ENCODE measurements around the gene RAB13.

The RAB13 gene

GRCh38 chr1:153945131-153945794 is 40.9 kb downstream of the RAB13 start:
- no peaks in the 10 kb centered on the region for H3K9me3 ChIP-seq (ENCODE audit: control insufficient read depth in 1 of 2, low read length in 2 of 2)
- H3K27me3 ChIP-seq (ENCODE audit: control insufficient read depth in 1 of 2, insufficient read depth in 2 of 2, low read length in 2 of 2) = no peaks in the 10 kb centered on the region

GRCh38 chr1:153944827-153945117 is 41.4 kb downstream of the RAB13 start:
- Histone ChIP-seq H3K9ac (ENCODE audit: low read depth in 1 of 2, low read length in 2 of 2) (peak overlapping the region; percentile 89 to 97), H3K4me1 (ENCODE audit: control insufficient read depth in 1 of 2, insufficient read depth in 2 of 2, low read length in 2 of 2) (peaks cover 22 to 23% of the 10 kb centered on the region in 2 donors), H3K27me3 (ENCODE audit: control insufficient read depth in 1 of 2, insufficient read depth in 2 of 2, low read length in 2 of 2) (no peaks in the 10 kb centered on the region), H3K36me3 (ENCODE audit: control insufficient read depth in 1 of 2, insufficient read depth in 2 of 2, low read length in 2 of 2) (peaks cover 26 to 55% of the 10 kb centered on the region in 2 donors), H3K27ac (ENCODE audit: low read depth, low read length) (peak overlapping the region; percentile 93), H3K4me3 (ENCODE audit: low read depth in 1 of 2, low read length in 2 of 2) (peak overlapping the region; percentile 80 to 95), H3K9me3 (ENCODE audit: control insufficient read depth in 1 of 2, low read length in 2 of 2) (no peaks in the 10 kb centered on the region)

More at GRCh38 chr1:153945131-153945794, 40.9 kb downstream of the RAB13 start:
- H3K27ac ChIP-seq (ENCODE audit: low read depth, low read length) = peak overlapping the region; percentile 93
- H3K4me1 ChIP-seq (ENCODE audit: control insufficient read depth in 1 of 2, insufficient read depth in 2 of 2, low read length in 2 of 2) = peaks cover 22 to 23% of the 10 kb centered on the region in 2 donors
- peak overlapping the region; percentile 80 to 95 for H3K4me3 ChIP-seq (ENCODE audit: low read depth in 1 of 2, low read length in 2 of 2)
- peak overlapping the region; percentile 89 to 97 for H3K9ac ChIP-seq (ENCODE audit: low read depth in 1 of 2, low read length in 2 of 2)
- H3K36me3 ChIP-seq (ENCODE audit: control insufficient read depth in 1 of 2, insufficient read depth in 2 of 2, low read length in 2 of 2) = peaks cover 30 to 55% of the 10 kb centered on the region in 2 donors

- H3K4me1 ChIP-seq (ENCODE audit: control insufficient read depth in 1 of 2, insufficient read depth in 2 of 2, low read length in 2 of 2) = peaks cover 22 to 23% of the 10 kb centered on the region in 2 donors
- peaks cover 26 to 57% of the 10 kb centered on the region in 2 donors for H3K36me3 ChIP-seq (ENCODE audit: control insufficient read depth in 1 of 2, insufficient read depth in 2 of 2, low read length in 2 of 2)
- no peaks in the 10 kb centered on the region for H3K27me3 ChIP-seq (ENCODE audit: control insufficient read depth in 1 of 2, insufficient read depth in 2 of 2, low read length in 2 of 2)
- no peaks in the 10 kb centered on the region for H3K9me3 ChIP-seq (ENCODE audit: control insufficient read depth in 1 of 2, low read length in 2 of 2)
- H3K9ac ChIP-seq (ENCODE audit: low read depth in 1 of 2, low read length in 2 of 2) = peak overlapping the region; percentile 89 to 97
- H3K4me3 ChIP-seq (ENCODE audit: low read depth in 1 of 2, low read length in 2 of 2) = peak overlapping the region; percentile 80 to 95
- no peak overlapping the region for H3K27ac ChIP-seq (ENCODE audit: low read depth, low read length)
Observed at GRCh38 chr1:153944005-153944826, 41.9 kb downstream of the RAB13 start.

- Histone ChIP-seq H3K27me3 (ENCODE audit: control insufficient read depth in 1 of 2, insufficient read depth in 2 of 2, low read length in 2 of 2) (no peaks in the 10 kb centered on the region), H3K36me3 (ENCODE audit: control insufficient read depth in 1 of 2, insufficient read depth in 2 of 2, low read length in 2 of 2) (peaks cover 17 to 50% of the 10 kb centered on the region in 2 donors), H3K4me1 (ENCODE audit: control insufficient read depth in 1 of 2, insufficient read depth in 2 of 2, low read length in 2 of 2) (peaks cover 22 to 23% of the 10 kb centered on the region in 2 donors), H3K9ac (ENCODE audit: low read depth in 1 of 2, low read length in 2 of 2) (no peak overlapping the region), H3K4me3 (ENCODE audit: low read depth in 1 of 2, low read length in 2 of 2) (no peak overlapping the region), H3K9me3 (ENCODE audit: control insufficient read depth in 1 of 2, low read length in 2 of 2) (no peaks in the 10 kb centered on the region), H3K27ac (ENCODE audit: low read depth, low read length) (no peak overlapping the region)
Observed at GRCh38 chr1:153942766-153943549, 43.2 kb downstream of the RAB13 start.

GRCh38 chr1:153941826-153942725 is 44.1 kb downstream of the RAB13 start:
- H3K4me3 ChIP-seq (ENCODE audit: low read depth in 1 of 2, low read length in 2 of 2) = no peak overlapping the region
- H3K9ac ChIP-seq (ENCODE audit: low read depth in 1 of 2, low read length in 2 of 2) = no peak overlapping the region
- H3K4me1 ChIP-seq (ENCODE audit: control insufficient read depth in 1 of 2, insufficient read depth in 2 of 2, low read length in 2 of 2) = peaks cover 21% of the 10 kb centered on the region in 2 donors
- no peaks in the 10 kb centered on the region for H3K9me3 ChIP-seq (ENCODE audit: control insufficient read depth in 1 of 2, low read length in 2 of 2)
- no peak overlapping the region for H3K27ac ChIP-seq (ENCODE audit: low read depth, low read length)
- no peaks in the 10 kb centered on the region for H3K27me3 ChIP-seq (ENCODE audit: control insufficient read depth in 1 of 2, insufficient read depth in 2 of 2, low read length in 2 of 2)
- peaks cover 22 to 54% of the 10 kb centered on the region in 2 donors for H3K36me3 ChIP-seq (ENCODE audit: control insufficient read depth in 1 of 2, insufficient read depth in 2 of 2, low read length in 2 of 2)

GRCh38 chr1:153940756-153941155 is 45.4 kb downstream of the RAB13 start:
- Histone ChIP-seq H3K4me1 (ENCODE audit: control insufficient read depth in 1 of 2, insufficient read depth in 2 of 2, low read length in 2 of 2) (peaks cover 16 to 17% of the 10 kb centered on the region in 2 donors), H3K9ac (ENCODE audit: low read depth in 1 of 2, low read length in 2 of 2) (no peak overlapping the region), H3K36me3 (ENCODE audit: control insufficient read depth in 1 of 2, insufficient read depth in 2 of 2, low read length in 2 of 2) (peaks cover 34 to 67% of the 10 kb centered on the region in 2 donors), H3K27ac (ENCODE audit: low read depth, low read length) (no peak overlapping the region), H3K9me3 (ENCODE audit: control insufficient read depth in 1 of 2, low read length in 2 of 2) (no peaks in the 10 kb centered on the region), H3K27me3 (ENCODE audit: control insufficient read depth in 1 of 2, insufficient read depth in 2 of 2, low read length in 2 of 2) (no peaks in the 10 kb centered on the region), H3K4me3 (ENCODE audit: low read depth in 1 of 2, low read length in 2 of 2) (no peak overlapping the region)

GRCh38 chr1:153939476-153939875 is 46.7 kb downstream of the RAB13 start:
- Histone ChIP-seq H3K27me3 (ENCODE audit: control insufficient read depth in 1 of 2, insufficient read depth in 2 of 2, low read length in 2 of 2) (no peaks in the 10 kb centered on the region), H3K4me3 (ENCODE audit: low read depth in 1 of 2, low read length in 2 of 2) (no peak overlapping the region), H3K4me1 (ENCODE audit: control insufficient read depth in 1 of 2, insufficient read depth in 2 of 2, low read length in 2 of 2) (peaks cover 6 to 8% of the 10 kb centered on the region in 2 donors), H3K27ac (ENCODE audit: low read depth, low read length) (no peak overlapping the region), H3K9me3 (ENCODE audit: control insufficient read depth in 1 of 2, low read length in 2 of 2) (no peaks in the 10 kb centered on the region), H3K9ac (ENCODE audit: low read depth in 1 of 2, low read length in 2 of 2) (no peak overlapping the region), H3K36me3 (ENCODE audit: control insufficient read depth in 1 of 2, insufficient read depth in 2 of 2, low read length in 2 of 2) (peaks cover 42 to 78% of the 10 kb centered on the region in 2 donors)

- Histone ChIP-seq H3K27ac (ENCODE audit: low read depth, low read length) (no peak overlapping the region), H3K4me1 (ENCODE audit: control insufficient read depth in 1 of 2, insufficient read depth in 2 of 2, low read length in 2 of 2) (peaks cover 3% of the 10 kb centered on the region in 2 donors), H3K9me3 (ENCODE audit: control insufficient read depth in 1 of 2, low read length in 2 of 2) (no peaks in the 10 kb centered on the region), H3K4me3 (ENCODE audit: low read depth in 1 of 2, low read length in 2 of 2) (no peak overlapping the region), H3K36me3 (ENCODE audit: control insufficient read depth in 1 of 2, insufficient read depth in 2 of 2, low read length in 2 of 2) (peaks cover 45 to 81% of the 10 kb centered on the region in 2 donors), H3K9ac (ENCODE audit: low read depth in 1 of 2, low read length in 2 of 2) (no peak overlapping the region), H3K27me3 (ENCODE audit: control insufficient read depth in 1 of 2, insufficient read depth in 2 of 2, low read length in 2 of 2) (no peaks in the 10 kb centered on the region)
Observed at GRCh38 chr1:153938996-153939395, 47.1 kb downstream of the RAB13 start.

- no peaks in the 10 kb centered on the region for H3K27me3 ChIP-seq (ENCODE audit: control insufficient read depth in 1 of 2, insufficient read depth in 2 of 2, low read length in 2 of 2)
Observed at GRCh38 chr1:153937331-153937730, 48.8 kb downstream of the RAB13 start.

More at GRCh38 chr1:153937331-153937730, 48.8 kb downstream of the RAB13 start:
- Histone ChIP-seq H3K4me1 (ENCODE audit: control insufficient read depth in 1 of 2, insufficient read depth in 2 of 2, low read length in 2 of 2) (no peaks in the 10 kb centered on the region), H3K4me3 (ENCODE audit: low read depth in 1 of 2, low read length in 2 of 2) (no peak overlapping the region), H3K36me3 (ENCODE audit: control insufficient read depth in 1 of 2, insufficient read depth in 2 of 2, low read length in 2 of 2) (peaks cover 54 to 89% of the 10 kb centered on the region in 2 donors), H3K27ac (ENCODE audit: low read depth, low read length) (no peak overlapping the region), H3K9me3 (ENCODE audit: control insufficient read depth in 1 of 2, low read length in 2 of 2) (no peaks in the 10 kb centered on the region), H3K9ac (ENCODE audit: low read depth in 1 of 2, low read length in 2 of 2) (no peak overlapping the region)

All from duodenal mucosa (tissue), 2 donors.